Stimulated activated CD4-positive, alpha-beta T cell treated with anti-CD3 and anti-CD28 coated beads, Interleukin-12 subunit alpha, Interleukin-12 subunit beta, amount 100 ng/mL, for 24 hours (primary cell): Measurements from ENCODE around the gene MAL.
A peak's percentile ranks its signal among the peaks of the same experiment; 100 is the strongest.

Source experiments
- DNase-seq, 2 experiments: peaks; one replicate each; pipeline ENCODE4 v3.0.0-alpha.2; 2020; ENCODE audit warnings: low read depth in 2 of 2

Gene MAL

GRCh38 chr2:95016616-95017015 is 8.9 kb upstream of the MAL start:
- no peak for DNase-seq

GRCh38 chr2:95017071-95017501 is 8.4 kb upstream of the MAL start:
- no peak for DNase-seq

GRCh38 chr2:95017836-95018235 is 7.7 kb upstream of the MAL start:
- DNase-seq: no peak

- DNase-seq: no peak
Observed at GRCh38 chr2:95018301-95018700, 7.2 kb upstream of the MAL start.

- no peak for DNase-seq
Observed at GRCh38 chr2:95018861-95019550, 6.5 kb upstream of the MAL start.

- DNase-seq: no peak
Observed at GRCh38 chr2:95019572-95019971, 5.9 kb upstream of the MAL start.

GRCh38 chr2:95020275-95021022 is 5.1 kb upstream of the MAL start:
- no peak for DNase-seq

GRCh38 chr2:95021023-95021416 is 4.5 kb upstream of the MAL start:
- DNase-seq: no peak

- no peak for DNase-seq
Observed at GRCh38 chr2:95021847-95022246, 3.7 kb upstream of the MAL start.

- DNase-seq: peak; percentile 74 to 88
Observed at GRCh38 chr2:95022309-95023221, 2.9 kb upstream of the MAL start.

GRCh38 chr2:95023222-95023597 is 2.3 kb upstream of the MAL start:
- DNase-seq: peak in 1 of 2 experiments; percentile 31

- DNase-seq: no peak
Observed at GRCh38 chr2:95024371-95024770, 1.1 kb upstream of the MAL start.

GRCh38 chr2:95024960-95025405 is 525 bp upstream of the MAL start:
- DNase-seq: no peak

GRCh38 chr2:95026471-95027368 is 1.2 kb downstream of the MAL start:
- DNase-seq: peak in 1 of 2 experiments; percentile 6

GRCh38 chr2:95027369-95027720 is 1.8 kb downstream of the MAL start:
- DNase-seq: no peak

GRCh38 chr2:95029898-95030341 is 4.4 kb downstream of the MAL start:
- DNase-seq: no peak

- DNase-seq: no peak
Observed at GRCh38 chr2:95030496-95030895, 5.0 kb downstream of the MAL start.

GRCh38 chr2:95031076-95031725 is 5.7 kb downstream of the MAL start:
- DNase-seq: no peak

GRCh38 chr2:95031726-95032116 is 6.2 kb downstream of the MAL start:
- DNase-seq: no peak

- no peak for DNase-seq
Observed at GRCh38 chr2:95032341-95032740, 6.8 kb downstream of the MAL start.
